Measurements from ENCODE around the gene RDH14.

DNA sequence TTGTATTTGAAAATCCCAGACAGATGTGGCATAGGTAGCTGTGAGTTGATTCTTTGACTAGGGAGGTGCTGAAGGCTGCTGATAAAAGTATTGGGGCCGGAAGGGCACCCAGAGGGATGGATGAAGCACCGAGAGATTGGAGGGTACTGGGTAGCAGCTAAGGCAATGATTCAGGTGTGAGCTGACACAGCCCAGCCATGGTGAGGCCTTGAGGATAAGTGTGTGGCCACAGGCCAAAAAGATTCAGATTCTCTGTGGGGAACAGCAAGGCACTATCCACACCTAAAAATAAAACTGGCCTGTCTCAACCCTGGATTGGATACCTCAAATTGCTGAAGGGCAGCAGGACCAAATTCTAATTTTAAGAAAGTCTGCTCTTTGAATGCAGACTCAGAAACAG lies 35.2 kb downstream of the RDH14 start:
- TF ChIP-seq, protein P1, sequence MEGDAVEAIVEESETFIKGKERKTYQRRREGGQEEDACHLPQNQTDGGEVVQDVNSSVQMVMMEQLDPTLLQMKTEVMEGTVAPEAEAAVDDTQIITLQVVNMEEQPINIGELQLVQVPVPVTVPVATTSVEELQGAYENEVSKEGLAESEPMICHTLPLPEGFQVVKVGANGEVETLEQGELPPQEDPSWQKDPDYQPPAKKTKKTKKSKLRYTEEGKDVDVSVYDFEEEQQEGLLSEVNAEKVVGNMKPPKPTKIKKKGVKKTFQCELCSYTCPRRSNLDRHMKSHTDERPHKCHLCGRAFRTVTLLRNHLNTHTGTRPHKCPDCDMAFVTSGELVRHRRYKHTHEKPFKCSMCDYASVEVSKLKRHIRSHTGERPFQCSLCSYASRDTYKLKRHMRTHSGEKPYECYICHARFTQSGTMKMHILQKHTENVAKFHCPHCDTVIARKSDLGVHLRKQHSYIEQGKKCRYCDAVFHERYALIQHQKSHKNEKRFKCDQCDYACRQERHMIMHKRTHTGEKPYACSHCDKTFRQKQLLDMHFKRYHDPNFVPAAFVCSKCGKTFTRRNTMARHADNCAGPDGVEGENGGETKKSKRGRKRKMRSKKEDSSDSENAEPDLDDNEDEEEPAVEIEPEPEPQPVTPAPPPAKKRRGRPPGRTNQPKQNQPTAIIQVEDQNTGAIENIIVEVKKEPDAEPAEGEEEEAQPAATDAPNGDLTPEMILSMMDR (IDR thresholded peaks at IDR 0.05) = no peak
- TF ChIP-seq EZH2 (IDR thresholded peaks at IDR 0.05) = no peak

All from neural progenitor cell (in vitro differentiated cells).